SK-N-SH treated with all-trans-retinoic acid at 6 μM for 48 hours (cell line): ENCODE data around the gene LCE3B.

Experiments
- ATAC-seq: fragments of 200-7000 bp; cut with Tn5 transposase; 3 replicates; pipeline ENCODE4 v1.9.1; 2020; ENCODE audit warnings: mild to moderate bottlenecking, moderate library complexity
- ARNTL ChIP-seq: fragments of 450-650 bp; formaldehyde crosslinking; IDR thresholded peaks from 2 replicates; pipeline ENCODE4 v1.5.0; 2020; ENCODE audit warnings: low read depth, mild to moderate bottlenecking, moderate library complexity, borderline replicate concordance
- BACH2 ChIP-seq: fragments of 250-450 bp; sonication (Bioruptor Pico); IDR thresholded peaks from 2 replicates; pipeline ENCODE4 v1.9.0; 2021; ENCODE audit warnings: mild to moderate bottlenecking, borderline replicate concordance
- CREB5 ChIP-seq: fragments of 250-450 bp; sonication (Bioruptor Pico); IDR thresholded peaks from 2 replicates; pipeline ENCODE4 v1.5.1; 2020; ENCODE audit warnings: low read depth, mild to moderate bottlenecking, moderate library complexity
- CSDC2 ChIP-seq: fragments of 250-450 bp; sonication (Bioruptor Pico); IDR thresholded peaks from 2 replicates; pipeline ENCODE4 v1.5.0; 2020; ENCODE audit warnings: mild to moderate bottlenecking, moderate library complexity
- ESRRG ChIP-seq: fragments of 250-450 bp; sonication (Bioruptor Pico); IDR thresholded peaks from 2 replicates; pipeline ENCODE4 v1.6.1; 2021; ENCODE audit warnings: mild to moderate bottlenecking
- ISL1 ChIP-seq: fragments of 250-450 bp; sonication (Bioruptor Pico); IDR thresholded peaks from 2 replicates; pipeline ENCODE4 v2.1.2; 2022; ENCODE audit warnings: mild to moderate bottlenecking, moderate library complexity
- OSR1 ChIP-seq: fragments of 250-450 bp; sonication (Bioruptor Pico); IDR thresholded peaks from 2 replicates; pipeline ENCODE4 v1.8.0; 2022; ENCODE audit warnings: moderate library complexity, mild to moderate bottlenecking, inconsistent platforms
- PATZ1 ChIP-seq: fragments of 250-450 bp; sonication (Bioruptor Pico); IDR thresholded peaks from 2 replicates; pipeline ENCODE4 v1.8.0; 2020; ENCODE audit warnings: mild to moderate bottlenecking, moderate library complexity, borderline replicate concordance
- PPARA ChIP-seq: fragments of 250-450 bp; sonication (Bioruptor Pico); IDR thresholded peaks from 2 replicates; pipeline ENCODE4 v1.5.0; 2020; ENCODE audit warnings: mild to moderate bottlenecking, borderline replicate concordance
- RARB ChIP-seq: fragments of 250-450 bp; sonication (Bioruptor Pico); IDR thresholded peaks from 2 replicates; pipeline ENCODE4 v1.8.0; 2021; ENCODE audit warnings: mild to moderate bottlenecking, moderate library complexity
- SNAI2 ChIP-seq: fragments of 250-450 bp; sonication (Bioruptor Pico); IDR thresholded peaks from 2 replicates; pipeline ENCODE4 v1.5.0; 2020; ENCODE audit warnings: mild to moderate bottlenecking, moderate library complexity
- TCF4 ChIP-seq: fragments of 250-450 bp; sonication (Bioruptor Pico); IDR thresholded peaks from 2 replicates; pipeline ENCODE4 v1.8.0; 2021; ENCODE audit warnings: mild to moderate bottlenecking, moderate library complexity, borderline replicate concordance
- TOX ChIP-seq: fragments of 250-450 bp; sonication (Bioruptor Pico); IDR thresholded peaks from 2 replicates; pipeline ENCODE4 v1.8.0; 2021; ENCODE audit warnings: mild to moderate bottlenecking, moderate library complexity, borderline replicate concordance
- ZC3H10 ChIP-seq: fragments of 250-450 bp; sonication (Bioruptor Pico); IDR thresholded peaks from 2 replicates; pipeline ENCODE4 v1.5.1; 2021; ENCODE audit warnings: mild to moderate bottlenecking, moderate library complexity
- ZFP3 ChIP-seq: fragments of 250-450 bp; sonication (Bioruptor Pico); IDR thresholded peaks from 2 replicates; pipeline ENCODE4 v1.5.0; 2020; ENCODE audit warnings: mild to moderate bottlenecking, moderate library complexity
- ZFP30 ChIP-seq: fragments of 450-650 bp; formaldehyde crosslinking; IDR thresholded peaks from 2 replicates; pipeline ENCODE4 v1.5.0; 2022; ENCODE audit warnings: mild to moderate bottlenecking, moderate library complexity
- ZNF565 ChIP-seq: fragments of 450-650 bp; formaldehyde crosslinking; conservative IDR thresholded peaks from 2 replicates; pipeline ENCODE4 v1.5.0; 2020; ENCODE audit warnings: low read depth, mild to moderate bottlenecking, moderate library complexity
- ZNF70 ChIP-seq: fragments of 450-650 bp; formaldehyde crosslinking; IDR thresholded peaks from 2 replicates; pipeline ENCODE4 v1.5.0; 2020; ENCODE audit warnings: mild to moderate bottlenecking, moderate library complexity
- ZNF8 ChIP-seq: fragments of 450-650 bp; formaldehyde crosslinking; IDR thresholded peaks from 2 replicates; pipeline ENCODE4 v1.5.0; 2020; ENCODE audit warnings: mild to moderate bottlenecking, moderate library complexity
- TF ChIP-seq, protein P1 (sequence below): fragments of 250-450 bp; sonication (Bioruptor Pico); IDR thresholded peaks from 2 replicates; pipeline ENCODE4 v1.5.0; 2020; ENCODE audit warnings: mild to moderate bottlenecking, moderate library complexity
- TF ChIP-seq, protein P2 (sequence below): fragments of 250-450 bp; sonication (Bioruptor Pico); IDR thresholded peaks from 2 replicates; pipeline ENCODE4 v1.5.1; 2021; ENCODE audit warnings: mild to moderate bottlenecking, moderate library complexity

LCE3B gene

DNA sequence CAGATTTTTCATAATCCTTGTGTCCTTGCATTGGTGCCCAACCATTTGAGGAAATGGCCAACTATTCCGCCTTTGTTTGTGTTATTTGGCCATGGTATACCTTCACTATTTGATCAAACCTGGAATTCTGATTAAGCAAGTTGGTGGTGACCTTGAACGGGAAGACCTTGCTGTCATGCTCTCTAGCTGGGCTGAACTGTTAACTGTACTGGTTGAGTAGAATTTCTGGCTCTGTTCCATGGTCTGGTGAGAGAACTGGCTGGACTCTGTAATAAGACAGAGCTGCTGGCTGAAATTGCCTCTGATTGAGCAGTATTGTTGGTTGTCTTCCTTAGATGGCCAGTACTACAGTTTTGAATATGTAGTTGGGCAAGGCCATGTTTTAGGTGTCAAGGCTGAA, 16.6 kb upstream of the LCE3B start (continued):
- TF ChIP-seq, protein P1, sequence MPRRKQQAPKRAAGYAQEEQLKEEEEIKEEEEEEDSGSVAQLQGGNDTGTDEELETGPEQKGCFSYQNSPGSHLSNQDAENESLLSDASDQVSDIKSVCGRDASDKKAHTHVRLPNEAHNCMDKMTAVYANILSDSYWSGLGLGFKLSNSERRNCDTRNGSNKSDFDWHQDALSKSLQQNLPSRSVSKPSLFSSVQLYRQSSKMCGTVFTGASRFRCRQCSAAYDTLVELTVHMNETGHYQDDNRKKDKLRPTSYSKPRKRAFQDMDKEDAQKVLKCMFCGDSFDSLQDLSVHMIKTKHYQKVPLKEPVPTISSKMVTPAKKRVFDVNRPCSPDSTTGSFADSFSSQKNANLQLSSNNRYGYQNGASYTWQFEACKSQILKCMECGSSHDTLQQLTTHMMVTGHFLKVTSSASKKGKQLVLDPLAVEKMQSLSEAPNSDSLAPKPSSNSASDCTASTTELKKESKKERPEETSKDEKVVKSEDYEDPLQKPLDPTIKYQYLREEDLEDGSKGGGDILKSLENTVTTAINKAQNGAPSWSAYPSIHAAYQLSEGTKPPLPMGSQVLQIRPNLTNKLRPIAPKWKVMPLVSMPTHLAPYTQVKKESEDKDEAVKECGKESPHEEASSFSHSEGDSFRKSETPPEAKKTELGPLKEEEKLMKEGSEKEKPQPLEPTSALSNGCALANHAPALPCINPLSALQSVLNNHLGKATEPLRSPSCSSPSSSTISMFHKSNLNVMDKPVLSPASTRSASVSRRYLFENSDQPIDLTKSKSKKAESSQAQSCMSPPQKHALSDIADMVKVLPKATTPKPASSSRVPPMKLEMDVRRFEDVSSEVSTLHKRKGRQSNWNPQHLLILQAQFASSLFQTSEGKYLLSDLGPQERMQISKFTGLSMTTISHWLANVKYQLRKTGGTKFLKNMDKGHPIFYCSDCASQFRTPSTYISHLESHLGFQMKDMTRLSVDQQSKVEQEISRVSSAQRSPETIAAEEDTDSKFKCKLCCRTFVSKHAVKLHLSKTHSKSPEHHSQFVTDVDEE = no peak
- no peak for TF ChIP-seq ZNF565 (CRISPR knock-in tag)
- TF ChIP-seq ZFP30 (CRISPR knock-in tag) = no peak
- no peak for TF ChIP-seq ISL1 (CRISPR knock-in tag)
- TF ChIP-seq, protein P2, sequence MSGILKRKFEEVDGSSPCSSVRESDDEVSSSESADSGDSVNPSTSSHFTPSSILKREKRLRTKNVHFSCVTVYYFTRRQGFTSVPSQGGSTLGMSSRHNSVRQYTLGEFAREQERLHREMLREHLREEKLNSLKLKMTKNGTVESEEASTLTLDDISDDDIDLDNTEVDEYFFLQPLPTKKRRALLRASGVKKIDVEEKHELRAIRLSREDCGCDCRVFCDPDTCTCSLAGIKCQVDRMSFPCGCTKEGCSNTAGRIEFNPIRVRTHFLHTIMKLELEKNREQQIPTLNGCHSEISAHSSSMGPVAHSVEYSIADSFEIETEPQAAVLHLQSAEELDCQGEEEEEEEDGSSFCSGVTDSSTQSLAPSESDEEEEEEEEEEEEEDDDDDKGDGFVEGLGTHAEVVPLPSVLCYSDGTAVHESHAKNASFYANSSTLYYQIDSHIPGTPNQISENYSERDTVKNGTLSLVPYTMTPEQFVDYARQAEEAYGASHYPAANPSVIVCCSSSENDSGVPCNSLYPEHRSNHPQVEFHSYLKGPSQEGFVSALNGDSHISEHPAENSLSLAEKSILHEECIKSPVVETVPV (CRISPR knock-in tag) = no peak
- TF ChIP-seq ZC3H10 = no peak
- TF ChIP-seq, all 23 proteins: peak for 0

DNA sequence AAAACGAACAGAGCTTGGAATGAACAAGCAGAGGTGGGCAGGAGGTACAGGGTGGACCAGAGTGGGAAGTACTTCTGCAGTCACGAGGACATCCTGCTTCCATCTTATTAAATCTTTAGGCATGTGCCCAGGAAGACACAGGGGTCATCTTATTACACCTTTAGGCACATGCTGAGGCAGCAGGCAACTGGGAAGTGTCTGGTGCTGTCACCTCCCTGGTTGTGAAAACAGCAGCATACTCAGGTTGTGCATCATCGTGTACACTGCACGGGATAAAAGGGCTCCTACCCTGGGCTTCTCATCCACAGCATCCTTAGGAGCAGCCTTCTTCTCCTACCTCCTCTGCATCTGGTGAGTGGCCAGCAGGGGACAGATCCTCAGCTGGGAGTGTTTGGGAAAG, 13.7 kb upstream of the LCE3B start, which contains the start of gene LCE3C:
Gene LCE3C (plus strand): TSS at position 301 of the 400 bp plus-strand sequence. CDS start 498 bp downstream, outside the sequence.
- TF ChIP-seq, protein P1 = no peak
- no peak for TF ChIP-seq ZC3H10
- TF ChIP-seq BACH2 = no peak
- TF ChIP-seq ESRRG (CRISPR knock-in tag) = no peak
- no peak for TF ChIP-seq RARB (CRISPR knock-in tag)
- no peak for TF ChIP-seq SNAI2 (CRISPR knock-in tag)
- no peak for TF ChIP-seq ZNF70 (CRISPR knock-in tag)
- TF ChIP-seq ZNF8 (CRISPR knock-in tag) = no peak

GRCh38 chr1:152621993-152622392, 8.4 kb downstream of the LCE3B start:
- TF ChIP-seq ZFP30 (CRISPR knock-in tag) (no peak), PATZ1 (CRISPR knock-in tag) (no peak), CSDC2 (no peak), ISL1 (CRISPR knock-in tag) (no peak), RARB (CRISPR knock-in tag) (no peak), ESRRG (CRISPR knock-in tag) (no peak), BACH2 (no peak), TOX (CRISPR knock-in tag) (no peak), PPARA (CRISPR knock-in tag) (no peak), TCF4 (no peak), ZNF565 (CRISPR knock-in tag) (no peak), ARNTL (no peak), ZC3H10 (no peak), CREB5 (CRISPR knock-in tag) (no peak), ZNF8 (CRISPR knock-in tag) (no peak), ZFP3 (CRISPR knock-in tag) (no peak), OSR1 (CRISPR knock-in tag) (no peak)
- TF ChIP-seq, protein P1 = no peak
- TF ChIP-seq, protein P2 (CRISPR knock-in tag) = no peak
- no peak for ATAC-seq

More for the DNA sequence above, 13.7 kb upstream of the LCE3B start, which contains the start of gene LCE3C:
- ATAC-seq = no peak
